OCI-LY3 (cell line): Measurements from ENCODE around the gene PPME1.

Experiments
- EZH2phosphoT487 ChIP-seq: fragments of 200-600 bp; shearing (Covaris generic); IDR thresholded peaks from 2 replicates; pipeline ENCODE4 v1.6.1; 2018; ENCODE audit warnings: antibody characterized with exemption, mixed run types, low read depth
- TF ChIP-seq, protein P1 (sequence below): fragments of 200-600, 300-600 bp; sonication (generic); IDR thresholded peaks from 2 replicates; pipeline ENCODE4 v1.5.1; 2014; ENCODE audit warnings: antibody characterized with exemption, low read length, low read depth

DNA sequence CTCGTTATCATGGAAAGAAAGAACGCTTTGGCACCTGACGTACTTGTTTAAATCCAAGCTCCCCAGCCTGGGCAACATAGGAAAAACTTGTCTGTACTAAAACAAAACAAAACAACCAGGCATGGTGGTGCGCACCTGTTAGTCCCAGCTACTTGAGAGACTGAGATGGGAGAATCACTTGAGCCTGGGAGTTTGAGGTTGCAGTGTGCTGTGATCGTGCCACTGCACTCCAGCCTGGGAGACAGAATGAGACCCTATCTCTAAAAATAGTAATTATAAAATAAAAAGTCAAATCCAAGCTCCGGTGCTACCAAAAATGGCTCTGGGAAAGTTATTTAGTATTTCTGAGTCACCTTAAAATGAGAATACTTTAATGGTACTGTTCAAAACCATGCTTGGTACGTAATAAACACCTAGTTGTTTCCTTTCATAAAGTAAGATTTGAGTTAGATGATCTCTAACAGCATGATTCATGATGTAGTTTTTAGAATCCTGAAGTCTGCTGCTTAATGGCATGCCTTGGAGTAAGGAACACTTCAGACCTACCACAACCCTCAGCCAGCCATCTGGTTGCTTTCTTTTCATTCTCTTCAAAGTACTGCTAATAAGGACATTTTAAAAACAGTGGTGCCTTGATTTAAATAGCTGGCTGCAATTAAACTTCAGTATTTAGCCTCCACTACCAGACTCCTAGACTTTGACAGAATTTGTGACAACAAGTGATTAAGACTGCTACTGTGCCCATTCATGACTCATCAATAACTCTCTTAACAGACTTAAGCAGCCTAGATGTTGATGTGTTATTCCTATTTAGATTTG lies 8.4 kb downstream of the PPME1 start:
- TF ChIP-seq, protein P1, sequence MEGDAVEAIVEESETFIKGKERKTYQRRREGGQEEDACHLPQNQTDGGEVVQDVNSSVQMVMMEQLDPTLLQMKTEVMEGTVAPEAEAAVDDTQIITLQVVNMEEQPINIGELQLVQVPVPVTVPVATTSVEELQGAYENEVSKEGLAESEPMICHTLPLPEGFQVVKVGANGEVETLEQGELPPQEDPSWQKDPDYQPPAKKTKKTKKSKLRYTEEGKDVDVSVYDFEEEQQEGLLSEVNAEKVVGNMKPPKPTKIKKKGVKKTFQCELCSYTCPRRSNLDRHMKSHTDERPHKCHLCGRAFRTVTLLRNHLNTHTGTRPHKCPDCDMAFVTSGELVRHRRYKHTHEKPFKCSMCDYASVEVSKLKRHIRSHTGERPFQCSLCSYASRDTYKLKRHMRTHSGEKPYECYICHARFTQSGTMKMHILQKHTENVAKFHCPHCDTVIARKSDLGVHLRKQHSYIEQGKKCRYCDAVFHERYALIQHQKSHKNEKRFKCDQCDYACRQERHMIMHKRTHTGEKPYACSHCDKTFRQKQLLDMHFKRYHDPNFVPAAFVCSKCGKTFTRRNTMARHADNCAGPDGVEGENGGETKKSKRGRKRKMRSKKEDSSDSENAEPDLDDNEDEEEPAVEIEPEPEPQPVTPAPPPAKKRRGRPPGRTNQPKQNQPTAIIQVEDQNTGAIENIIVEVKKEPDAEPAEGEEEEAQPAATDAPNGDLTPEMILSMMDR, result no peak
- TF ChIP-seq EZH2phosphoT487, result no peak
